ENCODE data around the gene SFMBT2.

Gene SFMBT2

GRCh38 chr10:7370511-7370910, 40.3 kb downstream of the SFMBT2 start:
- Histone ChIP-seq H3K9me3 (ENCODE audit: control insufficient read depth in 1 of 2, low read length in 2 of 2) (peaks cover 0 to 3% of the 10 kb centered on the region in 2 donors), H3K4me3 (ENCODE audit: low read depth in 1 of 2, low read length in 2 of 2) (no peak overlapping the region), H3K27me3 (ENCODE audit: control insufficient read depth in 1 of 2, insufficient read depth in 2 of 2, low read length in 2 of 2) (no peaks in the 10 kb centered on the region), H3K27ac (ENCODE audit: low read depth, low read length) (no peak overlapping the region), H3K36me3 (ENCODE audit: control insufficient read depth in 1 of 2, insufficient read depth in 2 of 2, low read length in 2 of 2) (peaks cover 13 to 37% of the 10 kb centered on the region in 2 donors), H3K9ac (ENCODE audit: low read depth in 1 of 2, low read length in 2 of 2) (no peak overlapping the region), H3K4me1 (ENCODE audit: control insufficient read depth in 1 of 2, insufficient read depth in 2 of 2, low read length in 2 of 2) (no peaks in the 10 kb centered on the region)

GRCh38 chr10:7365027-7365745, 45.6 kb downstream of the SFMBT2 start:
- Histone ChIP-seq H3K4me1 (ENCODE audit: control insufficient read depth in 1 of 2, insufficient read depth in 2 of 2, low read length in 2 of 2) (no peaks in the 10 kb centered on the region), H3K4me3 (ENCODE audit: low read depth in 1 of 2, low read length in 2 of 2) (no peak overlapping the region), H3K27ac (ENCODE audit: low read depth, low read length) (no peak overlapping the region), H3K36me3 (ENCODE audit: control insufficient read depth in 1 of 2, insufficient read depth in 2 of 2, low read length in 2 of 2) (peaks cover 6 to 41% of the 10 kb centered on the region in 2 donors), H3K9ac (ENCODE audit: low read depth in 1 of 2, low read length in 2 of 2) (no peak overlapping the region), H3K27me3 (ENCODE audit: control insufficient read depth in 1 of 2, insufficient read depth in 2 of 2, low read length in 2 of 2) (no peaks in the 10 kb centered on the region), H3K9me3 (ENCODE audit: control insufficient read depth in 1 of 2, low read length in 2 of 2) (no peaks in the 10 kb centered on the region)

GRCh38 chr10:7364474-7364873, 46.4 kb downstream of the SFMBT2 start:
- H3K27me3 ChIP-seq (ENCODE audit: control insufficient read depth in 1 of 2, insufficient read depth in 2 of 2, low read length in 2 of 2): no peaks in the 10 kb centered on the region
- H3K36me3 ChIP-seq (ENCODE audit: control insufficient read depth in 1 of 2, insufficient read depth in 2 of 2, low read length in 2 of 2): peaks cover 6 to 42% of the 10 kb centered on the region in 2 donors
- no peaks in the 10 kb centered on the region for H3K4me1 ChIP-seq (ENCODE audit: control insufficient read depth in 1 of 2, insufficient read depth in 2 of 2, low read length in 2 of 2)
- no peak overlapping the region for H3K9ac ChIP-seq (ENCODE audit: low read depth in 1 of 2, low read length in 2 of 2)
- H3K9me3 ChIP-seq (ENCODE audit: control insufficient read depth in 1 of 2, low read length in 2 of 2): no peaks in the 10 kb centered on the region
- H3K27ac ChIP-seq (ENCODE audit: low read depth, low read length): no peak overlapping the region
- H3K4me3 ChIP-seq (ENCODE audit: low read depth in 1 of 2, low read length in 2 of 2): no peak overlapping the region

GRCh38 chr10:7363700-7364099, 47.1 kb downstream of the SFMBT2 start:
- Histone ChIP-seq H3K4me3 (ENCODE audit: low read depth in 1 of 2, low read length in 2 of 2) (no peak overlapping the region), H3K36me3 (ENCODE audit: control insufficient read depth in 1 of 2, insufficient read depth in 2 of 2, low read length in 2 of 2) (peaks cover 6 to 46% of the 10 kb centered on the region in 2 donors), H3K4me1 (ENCODE audit: control insufficient read depth in 1 of 2, insufficient read depth in 2 of 2, low read length in 2 of 2) (no peaks in the 10 kb centered on the region), H3K9ac (ENCODE audit: low read depth in 1 of 2, low read length in 2 of 2) (no peak overlapping the region), H3K27ac (ENCODE audit: low read depth, low read length) (no peak overlapping the region), H3K9me3 (ENCODE audit: control insufficient read depth in 1 of 2, low read length in 2 of 2) (no peaks in the 10 kb centered on the region), H3K27me3 (ENCODE audit: control insufficient read depth in 1 of 2, insufficient read depth in 2 of 2, low read length in 2 of 2) (no peaks in the 10 kb centered on the region)

- H3K27ac ChIP-seq (ENCODE audit: low read depth, low read length): no peak overlapping the region
- H3K36me3 ChIP-seq (ENCODE audit: control insufficient read depth in 1 of 2, insufficient read depth in 2 of 2, low read length in 2 of 2): peaks cover 0 to 35% of the 10 kb centered on the region in 2 donors
- no peaks in the 10 kb centered on the region for H3K4me1 ChIP-seq (ENCODE audit: control insufficient read depth in 1 of 2, insufficient read depth in 2 of 2, low read length in 2 of 2)
Measured at GRCh38 chr10:7362471-7362870, 48.4 kb downstream of the SFMBT2 start.

GRCh38 chr10:7361316-7361715, 49.5 kb downstream of the SFMBT2 start:
- H3K4me3 ChIP-seq (ENCODE audit: low read depth in 1 of 2, low read length in 2 of 2): no peak overlapping the region
- H3K4me1 ChIP-seq (ENCODE audit: control insufficient read depth in 1 of 2, insufficient read depth in 2 of 2, low read length in 2 of 2): no peaks in the 10 kb centered on the region
- no peak overlapping the region for H3K9ac ChIP-seq (ENCODE audit: low read depth in 1 of 2, low read length in 2 of 2)
- peaks cover 3 to 7% of the 10 kb centered on the region in 2 donors for H3K9me3 ChIP-seq (ENCODE audit: control insufficient read depth in 1 of 2, low read length in 2 of 2)
- no peaks in the 10 kb centered on the region for H3K27me3 ChIP-seq (ENCODE audit: control insufficient read depth in 1 of 2, insufficient read depth in 2 of 2, low read length in 2 of 2)
- peaks cover 0 to 25% of the 10 kb centered on the region in 2 donors for H3K36me3 ChIP-seq (ENCODE audit: control insufficient read depth in 1 of 2, insufficient read depth in 2 of 2, low read length in 2 of 2)
- H3K27ac ChIP-seq (ENCODE audit: low read depth, low read length): no peak overlapping the region

More at GRCh38 chr10:7362471-7362870, 48.4 kb downstream of the SFMBT2 start:
- Histone ChIP-seq H3K27me3 (ENCODE audit: control insufficient read depth in 1 of 2, insufficient read depth in 2 of 2, low read length in 2 of 2) (no peaks in the 10 kb centered on the region), H3K4me3 (ENCODE audit: low read depth in 1 of 2, low read length in 2 of 2) (no peak overlapping the region), H3K9me3 (ENCODE audit: control insufficient read depth in 1 of 2, low read length in 2 of 2) (peaks cover 0 to 4% of the 10 kb centered on the region in 2 donors), H3K9ac (ENCODE audit: low read depth in 1 of 2, low read length in 2 of 2) (no peak overlapping the region)

GRCh38 chr10:7359954-7360353, 50.9 kb downstream of the SFMBT2 start:
- no peaks in the 10 kb centered on the region for H3K27me3 ChIP-seq (ENCODE audit: control insufficient read depth in 1 of 2, insufficient read depth in 2 of 2, low read length in 2 of 2)
- peaks cover 3 to 7% of the 10 kb centered on the region in 2 donors for H3K9me3 ChIP-seq (ENCODE audit: control insufficient read depth in 1 of 2, low read length in 2 of 2)
- H3K4me3 ChIP-seq (ENCODE audit: low read depth in 1 of 2, low read length in 2 of 2): no peak overlapping the region
- peaks cover 0 to 12% of the 10 kb centered on the region in 2 donors for H3K36me3 ChIP-seq (ENCODE audit: control insufficient read depth in 1 of 2, insufficient read depth in 2 of 2, low read length in 2 of 2)
- no peak overlapping the region for H3K9ac ChIP-seq (ENCODE audit: low read depth in 1 of 2, low read length in 2 of 2)
- H3K27ac ChIP-seq (ENCODE audit: low read depth, low read length): no peak overlapping the region
- no peaks in the 10 kb centered on the region for H3K4me1 ChIP-seq (ENCODE audit: control insufficient read depth in 1 of 2, insufficient read depth in 2 of 2, low read length in 2 of 2)

- Histone ChIP-seq H3K27ac (ENCODE audit: low read depth, low read length) (no peak overlapping the region), H3K4me1 (ENCODE audit: control insufficient read depth in 1 of 2, insufficient read depth in 2 of 2, low read length in 2 of 2) (no peaks in the 10 kb centered on the region), H3K9me3 (ENCODE audit: control insufficient read depth in 1 of 2, low read length in 2 of 2) (peaks cover 3 to 7% of the 10 kb centered on the region in 2 donors), H3K36me3 (ENCODE audit: control insufficient read depth in 1 of 2, insufficient read depth in 2 of 2, low read length in 2 of 2) (peaks cover 0 to 12% of the 10 kb centered on the region in 2 donors), H3K9ac (ENCODE audit: low read depth in 1 of 2, low read length in 2 of 2) (no peak overlapping the region), H3K4me3 (ENCODE audit: low read depth in 1 of 2, low read length in 2 of 2) (no peak overlapping the region), H3K27me3 (ENCODE audit: control insufficient read depth in 1 of 2, insufficient read depth in 2 of 2, low read length in 2 of 2) (no peaks in the 10 kb centered on the region)
Measured at GRCh38 chr10:7359356-7359755, 51.5 kb downstream of the SFMBT2 start.

- Histone ChIP-seq H3K4me3 (ENCODE audit: low read depth in 1 of 2, low read length in 2 of 2) (no peak overlapping the region), H3K27ac (ENCODE audit: low read depth, low read length) (no peak overlapping the region), H3K9me3 (ENCODE audit: control insufficient read depth in 1 of 2, low read length in 2 of 2) (peaks cover 3 to 7% of the 10 kb centered on the region in 2 donors), H3K9ac (ENCODE audit: low read depth in 1 of 2, low read length in 2 of 2) (no peak overlapping the region), H3K27me3 (ENCODE audit: control insufficient read depth in 1 of 2, insufficient read depth in 2 of 2, low read length in 2 of 2) (no peaks in the 10 kb centered on the region), H3K4me1 (ENCODE audit: control insufficient read depth in 1 of 2, insufficient read depth in 2 of 2, low read length in 2 of 2) (no peaks in the 10 kb centered on the region), H3K36me3 (ENCODE audit: control insufficient read depth in 1 of 2, insufficient read depth in 2 of 2, low read length in 2 of 2) (peaks cover 0 to 7% of the 10 kb centered on the region in 2 donors)
Measured at GRCh38 chr10:7357193-7357592, 53.6 kb downstream of the SFMBT2 start.

GRCh38 chr10:7354330-7355047, 56.3 kb downstream of the SFMBT2 start:
- H3K27me3 ChIP-seq (ENCODE audit: control insufficient read depth in 1 of 2, insufficient read depth in 2 of 2, low read length in 2 of 2): no peaks in the 10 kb centered on the region
- no peaks in the 10 kb centered on the region for H3K4me1 ChIP-seq (ENCODE audit: control insufficient read depth in 1 of 2, insufficient read depth in 2 of 2, low read length in 2 of 2)
- peaks cover 0 to 6% of the 10 kb centered on the region in 2 donors for H3K36me3 ChIP-seq (ENCODE audit: control insufficient read depth in 1 of 2, insufficient read depth in 2 of 2, low read length in 2 of 2)
- peaks cover 3 to 7% of the 10 kb centered on the region in 2 donors for H3K9me3 ChIP-seq (ENCODE audit: control insufficient read depth in 1 of 2, low read length in 2 of 2)
- no peak overlapping the region for H3K4me3 ChIP-seq (ENCODE audit: low read depth in 1 of 2, low read length in 2 of 2)
- no peak overlapping the region for H3K9ac ChIP-seq (ENCODE audit: low read depth in 1 of 2, low read length in 2 of 2)
- no peak overlapping the region for H3K27ac ChIP-seq (ENCODE audit: low read depth, low read length)
